Caco-2 (cell line): Measurements from ENCODE around the gene VRK2. TPM values are rescaled to one million over a fixed set of nuclear protein-coding genes. Genes with fewer than 3 reads are reported as not detected.
"Not testable (repeated sequence)": the region's sequence is repeated elsewhere in the genome, so short reads cannot be mapped to it uniquely, and the experiment has no call there.

ENCODE experiments used
- BruUV-seq: library from RNA; stranded (reverse); fragments of 400-500 nt; replicated peaks from 2 replicates; lab custom pipeline; 2021; lab: Mats Ljungman, UMichigan
- CTCF ChIA-PET: fragments of 300-600 bp; sonication (Branson Sonifier 250); formaldehyde crosslinking; loops from one replicate; lab custom pipeline; 2022; ENCODE audit warnings: antibody characterized with exemption; lab: Charles Lee
- POLR2A ChIA-PET: fragments of 300-600 bp; sonication (Branson Sonifier 250); formaldehyde crosslinking; loops from one replicate; lab custom pipeline; 2022; ENCODE audit warnings: antibody characterized with exemption; lab: Charles Lee
- DNase-seq, 2 experiments: peaks; one replicate each; pipeline versions ENCODE4 v3.0.0 to v3.0.0-alpha.2; 2020 to 2022
- H3K27me3 ChIP-seq: replicated peaks from 2 replicates; pipeline ENCODE4 v1.6.0; 2011; ENCODE audit warnings: low read length; ENCODE audit not compliant: control insufficient read depth, insufficient read depth
- H3K36me3 ChIP-seq: 2 replicates; pipeline ENCODE4 v1.5.1; 2011; ENCODE audit warnings: low read length; ENCODE audit not compliant: control insufficient read depth, insufficient read depth
- H3K4me1 ChIP-seq: fragments of 250-450 bp; sonication (Bioruptor Pico); 2 replicates; pipeline ENCODE4 v1.5.1; 2020; ENCODE audit warnings: mild to moderate bottlenecking
- H3K4me3 ChIP-seq: 2 replicates; pipeline ENCODE4 v1.5.1; 2011; ENCODE audit warnings: low read depth, mild to moderate bottlenecking, control low read depth, low read length
- H3K9me3 ChIP-seq: fragments of 250-450 bp; sonication (Bioruptor Pico); 2 replicates; pipeline ENCODE4 v1.5.1; 2020; ENCODE audit warnings: mild to moderate bottlenecking, moderate library complexity
- H3K27ac Mint-ChIP-seq: one replicate; pipeline ENCODE4 v1.8.0; 2022; ENCODE audit warnings: mixed read lengths; ENCODE audit not compliant: unreplicated experiment
- H3K27me3 Mint-ChIP-seq: one replicate; pipeline ENCODE4 v1.8.0; 2022; ENCODE audit warnings: mixed read lengths; ENCODE audit not compliant: insufficient read depth, unreplicated experiment
- H3K36me3 Mint-ChIP-seq: one replicate; pipeline ENCODE4 v1.8.0; 2022; ENCODE audit warnings: mild to moderate bottlenecking, mixed read lengths; ENCODE audit not compliant: insufficient read depth, unreplicated experiment
- H3K4me1 Mint-ChIP-seq: one replicate; pipeline ENCODE4 v1.8.0; 2022; ENCODE audit warnings: low read depth, mixed read lengths; ENCODE audit not compliant: unreplicated experiment
- H3K4me3 Mint-ChIP-seq: one replicate; pipeline ENCODE4 v1.8.0; 2022; ENCODE audit warnings: mild to moderate bottlenecking, moderate library complexity, mixed read lengths; ENCODE audit not compliant: unreplicated experiment
- H3K9me3 Mint-ChIP-seq: one replicate; pipeline ENCODE4 v1.8.0; 2022; ENCODE audit warnings: mixed read lengths; ENCODE audit not compliant: unreplicated experiment
- intact Hi-C: fragments of 100-400 bp; cut with micrococcal nuclease; formaldehyde crosslinking; loops from one replicate; pipeline ENCODE4 v1.10.0; 2022; ENCODE audit not compliant: unreplicated experiment
- total RNA-seq: library from RNA; stranded (reverse); gene quantifications from 2 replicates; pipeline ENCODE4 v1.2.3, GENCODE V29; 2022
- TF ChIP-seq, protein P1 (sequence below), 2 experiments: fragments of 200-600 bp in 1 of 2; IDR thresholded peaks; 1 replicate in 1 of 2; 2 replicates in 1 of 2; pipeline versions ENCODE4 v1.5.1 to v1.8.0; 2011 to 2022; ENCODE audit warnings: antibody characterized with exemption in 1 of 2, control low read depth in 1 of 2, inconsistent platforms in 1 of 2, low read depth in 1 of 2, low read length in 1 of 2, mild to moderate bottlenecking in 1 of 2, moderate library complexity in 1 of 2; ENCODE audit not compliant: insufficient read depth in 1 of 2, severe bottlenecking in 1 of 2, unreplicated experiment in 1 of 2

The VRK2 gene
- total RNA-seq, 1 experiment from 2014 or later, result 35.4 TPM

DNA sequence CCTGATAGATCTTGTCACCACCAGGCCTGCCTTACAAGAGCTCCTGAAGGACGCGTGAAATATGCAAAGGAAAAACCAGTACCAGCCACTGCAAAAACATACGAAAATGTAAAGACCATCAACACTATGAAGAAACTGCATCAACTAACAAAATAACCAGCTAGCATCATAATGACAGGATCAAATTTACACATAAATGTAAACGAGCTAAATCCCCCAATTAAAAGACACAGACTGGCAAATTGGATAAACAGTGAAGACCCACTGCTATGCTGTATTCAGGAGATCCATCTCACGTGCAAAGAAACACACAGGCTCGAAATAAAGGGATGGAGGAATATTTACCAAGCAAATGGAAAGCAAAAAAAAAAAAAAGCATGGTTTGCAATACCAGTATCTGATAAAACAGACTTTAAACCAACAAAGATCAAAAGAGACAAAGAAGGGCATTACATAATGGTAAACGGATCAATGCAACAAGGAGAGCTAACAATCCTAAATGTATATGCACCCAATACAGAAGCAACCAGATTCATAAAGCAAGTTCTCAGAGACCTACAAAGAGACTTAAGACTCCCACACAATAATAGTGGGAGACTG, 123.8 kb downstream of the VRK2 start:
- H3K36me3 Mint-ChIP-seq, result peaks cover 36% of the 10 kb centered on the region
- H3K9me3 ChIP-seq, H3K27me3 ChIP-seq, H3K4me1 ChIP-seq, DNase-seq, H3K27me3 Mint-ChIP-seq, H3K36me3 ChIP-seq, H3K4me3 ChIP-seq, BruUV-seq, POLR2A ChIA-PET, CTCF ChIA-PET, intact Hi-C loops, H3K4me1 Mint-ChIP-seq, H3K27ac Mint-ChIP-seq, H3K4me3 Mint-ChIP-seq: not testable (repeated sequence)
- peaks cover 34% of the 10 kb centered on the region for H3K9me3 Mint-ChIP-seq

DNA sequence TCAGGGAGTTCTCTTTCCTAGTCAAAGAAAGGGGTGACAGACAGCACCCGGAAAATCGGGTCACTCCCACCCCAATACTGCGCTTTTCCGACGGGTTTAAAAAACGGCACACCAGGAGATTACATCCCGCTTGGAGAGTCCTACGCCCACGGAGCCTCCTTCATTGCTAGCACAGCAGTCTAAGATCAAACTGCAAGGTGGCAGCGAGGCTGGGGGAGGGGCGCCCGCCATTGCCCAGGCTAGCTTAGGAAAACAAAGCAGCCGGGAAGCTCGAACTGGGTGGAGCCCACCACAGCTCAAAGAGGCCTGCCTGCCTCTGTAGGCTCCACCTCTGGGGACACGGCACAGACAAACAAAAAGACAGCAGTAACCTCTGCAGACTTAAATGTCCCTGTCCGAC, 125.2 kb downstream of the VRK2 start:
- H3K4me3 Mint-ChIP-seq, intact Hi-C loops, H3K27ac Mint-ChIP-seq, DNase-seq, POLR2A ChIA-PET, H3K4me1 ChIP-seq, H3K4me1 Mint-ChIP-seq, H3K4me3 ChIP-seq, H3K9me3 ChIP-seq, BruUV-seq, H3K27me3 Mint-ChIP-seq, CTCF ChIA-PET, H3K36me3 ChIP-seq, H3K27me3 ChIP-seq: not testable (repeated sequence)
- Mint-ChIP-seq H3K36me3 (peaks cover 33% of the 10 kb centered on the region), H3K9me3 (peaks cover 34% of the 10 kb centered on the region)

DNA sequence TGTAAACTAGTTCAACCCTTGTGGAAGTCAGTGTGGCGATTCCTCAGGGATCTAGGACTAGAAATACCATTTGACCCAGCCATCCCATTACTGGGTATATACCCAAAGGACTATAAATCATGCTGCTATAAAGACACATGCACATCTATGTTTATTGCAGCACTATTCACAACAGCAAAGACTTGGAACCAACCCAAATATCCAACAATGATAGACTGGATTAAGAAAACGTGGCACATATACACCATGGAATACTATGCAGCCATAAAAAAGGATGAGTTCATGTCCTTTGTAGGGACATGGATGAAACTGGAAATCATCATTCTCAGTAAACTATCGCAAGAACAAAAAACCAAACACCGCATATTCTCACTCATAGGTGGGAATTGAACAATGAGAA, 130.6 kb downstream of the VRK2 start:
- H3K4me1 Mint-ChIP-seq, DNase-seq, H3K27me3 ChIP-seq, POLR2A ChIA-PET, H3K36me3 ChIP-seq, CTCF ChIA-PET, H3K9me3 ChIP-seq, H3K27me3 Mint-ChIP-seq, H3K4me1 ChIP-seq, intact Hi-C loops, H3K27ac Mint-ChIP-seq, BruUV-seq, H3K4me3 ChIP-seq, H3K4me3 Mint-ChIP-seq: not testable (repeated sequence)
- peaks cover 12% of the 10 kb centered on the region for H3K9me3 Mint-ChIP-seq
- peaks cover 19% of the 10 kb centered on the region for H3K36me3 Mint-ChIP-seq

DNA sequence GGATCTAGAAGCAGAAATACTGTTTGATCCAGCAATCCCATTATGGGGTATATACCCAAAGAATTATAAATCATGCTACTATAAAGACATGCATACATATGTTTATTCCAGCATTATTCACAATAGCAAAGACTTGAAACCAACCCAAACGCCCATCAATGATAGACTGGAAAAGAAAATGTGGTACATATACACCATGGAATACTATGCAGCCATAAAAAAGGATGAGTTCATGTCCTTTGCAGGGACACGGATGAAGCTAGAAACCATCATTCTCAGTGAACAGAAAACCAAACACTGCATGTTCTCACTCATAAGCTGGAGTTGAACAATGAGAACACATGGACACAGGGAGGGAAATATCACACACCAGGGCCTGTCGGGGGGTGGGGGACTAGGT, 133.6 kb downstream of the VRK2 start:
- H3K4me3 ChIP-seq, H3K9me3 ChIP-seq, H3K36me3 ChIP-seq, POLR2A ChIA-PET, H3K27me3 Mint-ChIP-seq, H3K27me3 ChIP-seq, H3K9me3 Mint-ChIP-seq, H3K4me3 Mint-ChIP-seq, intact Hi-C loops, CTCF ChIA-PET, DNase-seq, H3K27ac Mint-ChIP-seq, H3K36me3 Mint-ChIP-seq, H3K4me1 Mint-ChIP-seq, BruUV-seq, H3K4me1 ChIP-seq: not testable (repeated sequence)

DNA sequence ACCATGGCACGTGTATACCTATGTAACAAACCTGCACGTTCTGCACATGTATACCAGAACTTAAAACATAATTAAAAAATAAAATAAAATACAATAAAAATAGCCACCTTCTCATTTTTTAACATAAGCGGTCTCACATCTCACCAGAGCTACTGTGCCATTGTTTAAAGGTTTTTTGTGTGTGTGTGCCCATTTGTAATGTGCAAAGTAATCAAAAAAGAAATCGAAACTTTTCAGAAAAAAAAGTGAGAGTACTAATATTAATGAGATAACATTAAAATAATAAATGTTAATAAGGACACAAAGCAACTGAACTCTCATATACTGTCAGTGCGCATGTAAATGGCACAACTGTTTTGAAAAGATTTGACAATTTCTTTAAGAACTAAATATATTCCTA, 134.0 kb downstream of the VRK2 start:
- H3K4me3 ChIP-seq, result no peak overlapping the region
- Mint-ChIP-seq H3K4me3 (no peak overlapping the region), H3K27me3 (no peaks in the 10 kb centered on the region), H3K4me1 (no peaks in the 10 kb centered on the region), H3K36me3 (peaks cover 9% of the 10 kb centered on the region), H3K9me3 (no peaks in the 10 kb centered on the region), H3K27ac (no peak overlapping the region)
- H3K36me3 ChIP-seq, result no peaks in the 10 kb centered on the region
- no TSS peak for BruUV-seq
- no peak for DNase-seq
- no peaks in the 10 kb centered on the region for H3K27me3 ChIP-seq
- H3K9me3 ChIP-seq, result no peaks in the 10 kb centered on the region
- ChIA-PET POLR2A (no interaction called here), CTCF (no interaction called here)
- H3K4me1 ChIP-seq, result no peaks in the 10 kb centered on the region
- intact Hi-C loops, result no loop called here
- TF ChIP-seq, protein P1, sequence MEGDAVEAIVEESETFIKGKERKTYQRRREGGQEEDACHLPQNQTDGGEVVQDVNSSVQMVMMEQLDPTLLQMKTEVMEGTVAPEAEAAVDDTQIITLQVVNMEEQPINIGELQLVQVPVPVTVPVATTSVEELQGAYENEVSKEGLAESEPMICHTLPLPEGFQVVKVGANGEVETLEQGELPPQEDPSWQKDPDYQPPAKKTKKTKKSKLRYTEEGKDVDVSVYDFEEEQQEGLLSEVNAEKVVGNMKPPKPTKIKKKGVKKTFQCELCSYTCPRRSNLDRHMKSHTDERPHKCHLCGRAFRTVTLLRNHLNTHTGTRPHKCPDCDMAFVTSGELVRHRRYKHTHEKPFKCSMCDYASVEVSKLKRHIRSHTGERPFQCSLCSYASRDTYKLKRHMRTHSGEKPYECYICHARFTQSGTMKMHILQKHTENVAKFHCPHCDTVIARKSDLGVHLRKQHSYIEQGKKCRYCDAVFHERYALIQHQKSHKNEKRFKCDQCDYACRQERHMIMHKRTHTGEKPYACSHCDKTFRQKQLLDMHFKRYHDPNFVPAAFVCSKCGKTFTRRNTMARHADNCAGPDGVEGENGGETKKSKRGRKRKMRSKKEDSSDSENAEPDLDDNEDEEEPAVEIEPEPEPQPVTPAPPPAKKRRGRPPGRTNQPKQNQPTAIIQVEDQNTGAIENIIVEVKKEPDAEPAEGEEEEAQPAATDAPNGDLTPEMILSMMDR (IDR thresholded peaks at IDR 0.05; ENCODE audit: insufficient read depth in 1 of 2, low read depth in 1 of 2, low read length in 1 of 2, severe bottlenecking in 1 of 2, unreplicated experiment in 1 of 2), result no peak
